ENCODE data around the gene ZMYND8.
A peak's percentile ranks its signal among the peaks of the same experiment; 100 is the strongest.
"Not testable (repeated sequence)": the region's sequence is repeated elsewhere in the genome, so short reads cannot be mapped to it uniquely, and the experiment has no call there.

Gene ZMYND8

DNA sequence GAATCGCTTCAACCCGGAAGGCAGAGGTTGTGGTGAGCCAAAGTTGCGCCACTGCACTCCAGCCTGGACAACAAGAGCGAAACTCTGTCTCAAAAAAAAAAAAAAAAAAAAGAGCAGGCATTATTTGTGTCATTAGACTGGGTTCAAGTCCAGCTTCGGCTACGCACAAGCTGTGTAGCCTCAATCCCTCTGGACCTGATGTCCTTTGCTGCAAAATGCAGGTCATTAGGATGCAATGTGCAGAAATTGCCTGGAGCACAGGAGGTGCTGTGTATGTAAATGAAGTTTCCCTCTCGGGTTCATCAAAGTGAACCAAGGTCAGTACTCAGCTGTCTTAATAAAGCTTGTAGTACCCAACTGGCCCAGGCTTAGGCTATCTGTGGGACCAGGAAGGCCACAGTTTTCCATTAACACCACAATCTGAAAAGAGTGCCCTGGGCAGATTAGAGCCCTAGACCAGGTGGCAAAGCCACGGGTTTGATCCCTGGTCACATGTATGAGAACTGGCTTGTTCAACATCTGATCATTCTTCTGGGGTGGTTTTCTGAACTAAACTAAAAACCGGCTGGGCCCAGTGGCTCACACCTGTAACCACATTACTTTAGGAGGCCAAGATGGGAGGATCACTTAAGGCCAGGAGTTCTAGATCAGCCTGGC lies 155.3 kb downstream of the ZMYND8 start:
- no peak for DNase-seq

GRCh38 chr20:47198996-47199552 lies 157.4 kb downstream of the ZMYND8 start:
- no peak for DNase-seq

- peak; percentile 75 for DNase-seq
These were observed 158.2 kb downstream of the ZMYND8 start for GRCh38 chr20:47198254-47198671.

- DNase-seq: peak; percentile 90
These were observed 160.1 kb downstream of the ZMYND8 start for GRCh38 chr20:47196091-47197081.

DNA sequence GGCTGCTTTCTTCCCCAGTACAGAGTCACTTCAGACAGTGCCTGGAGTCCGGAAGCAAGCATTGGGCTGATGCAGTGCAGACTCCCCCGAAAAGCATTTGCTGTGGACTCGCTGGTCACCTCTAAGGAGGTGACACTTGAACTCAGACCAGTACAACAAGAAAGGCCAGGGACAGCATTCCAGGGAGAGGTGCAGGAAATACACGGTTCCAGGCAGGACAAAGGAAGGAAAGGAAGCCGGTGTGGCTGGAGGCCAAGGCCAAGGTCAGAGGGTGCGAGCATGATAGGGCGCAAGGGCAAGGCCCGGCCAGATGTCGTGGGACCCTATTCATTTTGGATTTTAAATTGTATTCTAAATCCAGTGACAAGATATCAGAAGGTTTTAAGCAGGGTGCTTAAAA lies 160.9 kb downstream of the ZMYND8 start:
- DNase-seq: no peak

- no peak for DNase-seq
These were observed 164.5 kb downstream of the ZMYND8 start for GRCh38 chr20:47191956-47192355.

DNA sequence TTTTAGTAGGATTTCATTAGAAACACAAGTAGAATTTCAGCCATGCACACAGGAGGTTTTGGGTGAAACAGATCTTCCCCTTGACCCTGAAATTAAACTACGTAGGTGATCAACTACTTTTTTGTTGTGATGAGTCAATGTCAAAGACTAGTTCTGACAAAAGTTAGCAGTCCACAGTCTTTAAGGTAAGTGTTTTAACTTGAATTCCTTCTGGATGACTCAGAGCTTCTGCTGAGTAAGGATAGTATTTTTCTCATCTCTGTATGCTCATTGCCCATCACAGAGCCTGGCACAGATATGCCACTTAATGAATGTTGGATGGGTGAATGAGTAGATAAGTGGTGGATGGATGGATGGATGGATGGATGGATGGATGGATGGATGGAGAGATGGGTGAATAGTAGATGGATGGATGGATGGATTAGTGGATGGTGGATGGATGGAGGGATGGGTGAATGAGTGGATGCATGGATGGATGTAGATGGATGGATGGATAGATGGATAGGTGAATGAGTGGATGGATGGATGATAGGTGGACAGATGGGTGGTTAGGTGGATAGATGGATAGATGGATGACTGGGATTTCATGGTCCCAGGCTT lies 165.3 kb downstream of the ZMYND8 start:
- DNase-seq: no peak

- no peak for DNase-seq
These were observed 167.4 kb downstream of the ZMYND8 start for GRCh38 chr20:47189060-47189459.

DNA sequence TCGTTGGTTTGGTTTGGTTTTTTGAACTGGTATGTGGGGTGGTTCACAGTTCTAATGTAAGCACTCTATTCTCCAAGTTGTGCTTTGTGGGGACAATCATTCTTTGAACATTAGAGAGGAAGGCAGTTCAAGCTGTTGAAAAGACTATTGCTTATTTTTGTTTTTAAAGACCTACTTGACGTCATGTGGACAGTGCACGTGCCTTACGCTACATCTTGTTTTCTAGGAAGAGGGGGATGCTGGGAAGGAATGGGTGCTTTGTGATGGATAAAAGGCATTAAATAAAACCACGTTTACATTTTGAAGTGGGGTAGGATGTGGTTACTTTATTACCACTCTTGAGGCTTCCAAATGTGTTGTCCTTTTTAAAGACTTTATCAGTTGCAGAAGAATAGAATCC lies 168.0 kb downstream of the ZMYND8 start:
- no peak for DNase-seq

DNA sequence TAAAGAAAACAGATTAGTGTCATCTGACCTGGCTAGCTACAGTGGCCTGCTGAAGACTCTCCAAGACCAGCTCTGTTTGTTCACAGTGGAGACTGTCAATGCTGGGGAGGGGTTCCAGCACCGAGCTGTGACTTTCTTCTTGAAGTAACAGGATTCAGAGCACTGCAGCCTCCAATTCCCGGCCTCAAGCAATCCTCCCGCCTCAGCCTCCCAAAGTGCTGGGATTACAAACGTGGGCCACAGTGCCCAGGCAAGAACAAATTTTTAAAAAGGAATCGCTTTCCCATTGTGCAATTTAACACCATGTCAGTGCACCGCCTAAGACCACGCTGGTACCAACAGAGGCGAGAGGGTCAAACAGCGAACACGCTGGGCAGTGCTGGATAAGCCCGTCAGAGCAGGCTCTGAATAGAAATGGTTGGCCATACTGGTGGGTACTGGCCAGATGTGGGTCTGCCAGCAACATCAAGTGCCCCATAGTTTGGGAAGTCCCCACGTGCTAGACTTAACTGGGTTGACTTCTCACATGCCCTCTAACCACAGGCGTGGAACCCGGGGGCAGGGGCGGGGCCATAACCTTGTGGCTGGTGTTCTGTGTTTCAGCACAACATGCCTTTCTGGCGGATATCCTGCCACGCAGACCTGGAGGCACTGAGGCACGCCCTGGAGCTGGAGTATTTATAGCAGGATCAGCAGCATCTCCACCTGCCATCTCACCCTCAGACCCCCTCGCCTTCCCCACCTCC lies 168.9 kb downstream of the ZMYND8 start:
- DNase-seq: no peak

GRCh38 chr20:47183367-47183766 lies 173.1 kb downstream of the ZMYND8 start:
- no peak for DNase-seq

- DNase-seq: no peak
These were observed 175.2 kb downstream of the ZMYND8 start for GRCh38 chr20:47181056-47181862.

DNA sequence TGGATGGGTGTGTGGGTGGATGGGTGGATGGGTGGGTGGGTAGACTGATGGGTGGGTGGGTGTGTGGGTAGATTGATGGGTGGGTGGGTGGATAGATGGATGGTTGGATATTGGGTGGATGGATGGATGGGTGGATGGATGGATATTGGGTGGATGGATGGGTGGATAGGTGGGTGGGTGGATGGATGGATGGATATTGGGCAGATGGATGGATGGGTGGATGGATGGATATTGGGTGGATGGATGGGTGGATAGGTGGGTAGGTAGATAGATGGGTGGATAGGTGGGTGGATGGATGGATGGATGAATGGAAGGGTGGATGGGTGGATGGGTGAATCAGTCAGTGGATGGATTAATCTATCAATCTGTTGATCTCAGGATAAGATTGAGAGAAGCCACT lies 177.2 kb downstream of the ZMYND8 start:
- DNase-seq: no peak

DNA sequence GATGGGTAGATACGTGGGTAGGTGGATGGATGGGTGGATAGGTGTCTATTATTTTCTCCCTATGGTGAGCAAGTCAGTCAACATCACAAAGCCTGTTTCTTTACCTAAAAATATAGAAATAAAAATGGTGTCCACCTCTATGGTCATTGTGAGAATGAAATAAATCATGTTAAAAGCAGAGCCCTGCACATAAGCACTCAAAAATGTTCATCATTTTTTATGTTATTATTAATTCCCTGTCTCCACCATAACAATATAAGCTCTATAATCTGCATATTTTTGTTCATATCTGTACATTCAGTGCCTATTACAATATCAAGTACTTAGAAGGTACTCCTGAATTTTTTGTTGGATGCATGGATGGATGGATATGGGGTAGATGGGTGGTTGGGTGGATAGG lies 177.6 kb downstream of the ZMYND8 start:
- no peak for DNase-seq

DNA sequence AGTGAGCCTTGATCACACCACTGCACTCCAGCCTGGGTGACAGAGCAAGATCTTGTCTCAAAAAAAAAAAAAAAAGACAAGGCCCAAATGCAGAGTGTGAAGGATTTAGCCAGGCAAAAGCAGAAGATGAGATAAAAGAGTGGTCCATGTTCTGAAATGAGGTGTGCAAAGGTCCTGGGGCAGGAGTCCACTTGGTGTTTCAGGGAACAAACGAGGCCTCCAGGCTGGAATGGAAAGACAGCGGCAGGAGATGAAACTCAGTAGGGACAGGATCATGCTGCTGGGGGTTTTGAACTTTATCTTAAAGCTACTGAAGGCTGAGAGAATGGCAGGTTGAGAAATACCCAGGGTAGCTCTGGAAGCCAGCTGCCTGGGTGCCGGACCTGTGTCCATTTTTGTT lies 178.2 kb downstream of the ZMYND8 start:
- DNase-seq: no peak

DNA sequence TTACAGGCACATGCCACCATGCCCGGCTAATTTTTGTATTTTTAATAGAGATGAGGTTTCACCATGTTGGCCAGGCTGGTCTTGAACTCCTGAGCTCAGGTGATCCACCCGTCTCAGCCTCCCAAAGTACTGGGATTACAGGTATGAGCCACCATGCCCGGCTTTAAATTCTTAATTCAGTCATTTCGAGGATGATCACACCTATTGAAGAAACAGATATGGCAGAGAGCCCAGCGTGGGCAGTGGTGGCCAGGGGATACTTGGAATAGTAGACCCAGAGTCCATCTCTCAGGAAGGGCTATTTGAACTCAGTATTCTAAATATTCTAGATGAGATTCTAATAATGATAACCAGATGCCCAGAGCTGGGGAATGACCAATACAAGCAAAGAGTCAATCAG lies 180.3 kb downstream of the ZMYND8 start:
- DNase-seq: not testable (repeated sequence)

DNA sequence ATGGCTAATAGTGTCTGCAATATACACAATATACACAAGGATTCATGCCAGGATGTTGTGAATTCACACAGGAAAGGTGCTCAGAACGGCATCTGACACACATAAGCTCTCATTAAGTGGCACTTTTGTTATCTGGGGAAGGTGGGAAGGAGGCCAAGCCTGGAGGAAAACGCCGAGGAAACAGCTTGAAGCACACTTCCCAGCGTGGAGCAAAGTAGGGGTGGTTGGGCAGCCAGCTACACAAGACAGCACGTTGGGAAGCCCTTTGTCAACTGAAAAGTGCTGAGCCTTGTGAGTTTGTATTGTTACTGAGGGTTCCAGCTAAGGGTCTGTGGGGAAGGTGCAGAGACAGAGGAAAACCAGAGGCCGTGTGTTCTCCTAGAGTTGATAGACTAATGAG lies 181.0 kb downstream of the ZMYND8 start:
- no peak for DNase-seq

GRCh38 chr20:47174456-47175243 lies 181.8 kb downstream of the ZMYND8 start:
- DNase-seq: no peak

- DNase-seq: no peak
These were observed 182.8 kb downstream of the ZMYND8 start for GRCh38 chr20:47173596-47174216.

GRCh38 chr20:47172579-47172978 lies 183.9 kb downstream of the ZMYND8 start:
- DNase-seq: no peak

Measured in activated effector memory CD4-positive, alpha-beta T cell treated with anti-CD3 and anti-CD28 coated beads, Interleukin-2, amount 50 U/mL, for 16 hours (primary cell).